ENCODE results near the gene CYTH4. TPM values are rescaled to one million over a fixed set of nuclear protein-coding genes. Genes with fewer than 3 reads are reported as not detected.

Gene CYTH4
- total and polyA plus RNA-seq, 2 donors (not counting 3 experiments of a cell fraction or from before 2014, with no cell fraction given) = 0.06 TPM; not detected in 1

GRCh38 chr22:37335806-37336199 is 53.5 kb downstream of the CYTH4 start:
- H3K4me1 ChIP-seq (ENCODE audit: control insufficient read depth, extremely low read depth, insufficient read depth, low read length) = peaks cover 17% of the 10 kb centered on the region
- no TSS peak for BruUV-seq (replicated peaks)
- H3K4me3 ChIP-seq (replicated peaks in 1 of 3; ENCODE audit: insufficient read depth in 1 of 3, low read depth in 1 of 3, low read length in 3 of 3) = no peak overlapping the region
- FAIRE-seq = no peak
- TF ChIP-seq FOS (IDR thresholded peaks at IDR 0.05; ENCODE audit: borderline replicate concordance, insufficient read depth, low read length) (no peak), POLR2A (IDR thresholded peaks at IDR 0.05; ENCODE audit: low read depth, low read length) (no peak), EZH2 (IDR thresholded peaks at IDR 0.05; ENCODE audit: borderline replicate concordance, low read depth, low read length, severe bottlenecking) (no peak), GATA2 (IDR thresholded peaks at IDR 0.05; ENCODE audit: insufficient read depth, insufficient read length, low read depth, low read length) (no peak), MYC (IDR thresholded peaks at IDR 0.05; ENCODE audit: low read depth, low read length) (no peak), JUN (IDR thresholded peaks at IDR 0.05; ENCODE audit: borderline replicate concordance, insufficient read depth, insufficient read length, low read depth) (no peak), POLR2AphosphoS5 (IDR thresholded peaks at IDR 0.05; ENCODE audit: insufficient read depth, low read depth, low read length) (no peak)
- TF ChIP-seq, protein P1, sequence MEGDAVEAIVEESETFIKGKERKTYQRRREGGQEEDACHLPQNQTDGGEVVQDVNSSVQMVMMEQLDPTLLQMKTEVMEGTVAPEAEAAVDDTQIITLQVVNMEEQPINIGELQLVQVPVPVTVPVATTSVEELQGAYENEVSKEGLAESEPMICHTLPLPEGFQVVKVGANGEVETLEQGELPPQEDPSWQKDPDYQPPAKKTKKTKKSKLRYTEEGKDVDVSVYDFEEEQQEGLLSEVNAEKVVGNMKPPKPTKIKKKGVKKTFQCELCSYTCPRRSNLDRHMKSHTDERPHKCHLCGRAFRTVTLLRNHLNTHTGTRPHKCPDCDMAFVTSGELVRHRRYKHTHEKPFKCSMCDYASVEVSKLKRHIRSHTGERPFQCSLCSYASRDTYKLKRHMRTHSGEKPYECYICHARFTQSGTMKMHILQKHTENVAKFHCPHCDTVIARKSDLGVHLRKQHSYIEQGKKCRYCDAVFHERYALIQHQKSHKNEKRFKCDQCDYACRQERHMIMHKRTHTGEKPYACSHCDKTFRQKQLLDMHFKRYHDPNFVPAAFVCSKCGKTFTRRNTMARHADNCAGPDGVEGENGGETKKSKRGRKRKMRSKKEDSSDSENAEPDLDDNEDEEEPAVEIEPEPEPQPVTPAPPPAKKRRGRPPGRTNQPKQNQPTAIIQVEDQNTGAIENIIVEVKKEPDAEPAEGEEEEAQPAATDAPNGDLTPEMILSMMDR (IDR thresholded peaks at IDR 0.05; ENCODE audit: extremely low read depth in 1 of 2, insufficient read depth in 1 of 2, low read depth in 1 of 2, low read length in 2 of 2) = no peak
- TF ChIP-seq, protein P2, sequence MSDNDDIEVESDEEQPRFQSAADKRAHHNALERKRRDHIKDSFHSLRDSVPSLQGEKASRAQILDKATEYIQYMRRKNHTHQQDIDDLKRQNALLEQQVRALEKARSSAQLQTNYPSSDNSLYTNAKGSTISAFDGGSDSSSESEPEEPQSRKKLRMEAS (IDR thresholded peaks at IDR 0.05; ENCODE audit: insufficient read depth, insufficient read length) = no peak
- POLR2A ChIA-PET = no interaction called here
- H3K9me3 ChIP-seq (replicated peaks; ENCODE audit: control insufficient read depth, insufficient read depth, low read length) = no peaks in the 10 kb centered on the region
- H3K9ac ChIP-seq (replicated peaks; ENCODE audit: extremely low read depth, insufficient read depth, low read length) = no peak overlapping the region
- H3K79me2 ChIP-seq (ENCODE audit: control insufficient read depth, insufficient read depth, low read length) = no peaks in the 10 kb centered on the region
- H3K36me3 ChIP-seq (ENCODE audit: control insufficient read depth in 2 of 2, extremely low read depth in 1 of 2, insufficient read depth in 2 of 2, low read length in 2 of 2) = no peaks in the 10 kb centered on the region
- dilution Hi-C loops (cut with MboI; ENCODE audit: extremely low pct_ligation_motif_present, low sequenced_read_pairs) (no loop called here), intact Hi-C loops (cut with micrococcal nuclease) (no loop called here)
- no peak overlapping the region for H3K4me2 ChIP-seq (ENCODE audit: insufficient read depth, low read length)
- CTCF ChIA-PET = interaction anchor here (1.1 to 1.5 kb wide), 2 partner anchors 19 to 93 kb away, joined by 3 to 6 read pairs; no protein-coding TSS in a partner anchor
- H3K9me1 ChIP-seq (replicated peaks; ENCODE audit: control insufficient read depth, extremely low read depth, insufficient read depth, low read length) = no peaks in the 10 kb centered on the region
- H3K27me3 ChIP-seq (ENCODE audit: control insufficient read depth in 2 of 2, insufficient read depth in 2 of 2, low read length in 2 of 2) = peaks cover 22 to 28% of the 10 kb centered on the region in 2 experiments
- no peak overlapping the region for H3K27ac ChIP-seq (ENCODE audit: insufficient read depth, low read depth, low read length)
- H2AFZ ChIP-seq (ENCODE audit: low read depth, low read length) = no peak overlapping the region
- no peaks in the 10 kb centered on the region for H4K20me1 ChIP-seq (replicated peaks; ENCODE audit: control insufficient read depth, extremely low read depth, insufficient read depth, low read length)
- no peak for DNase-seq (ENCODE audit: low read depth, low spot score)

All from endothelial cell of umbilical vein (primary cell).